Germinal center (tissue), 1 donor: Measurements from ENCODE around the gene C1orf87.
"Not testable (repeated sequence)": the region's sequence is repeated elsewhere in the genome, so short reads cannot be mapped to it uniquely, and the experiment has no call there.

ENCODE experiments used
- DNase-seq: peaks from one replicate; pipeline ENCODE4 v3.0.0; 2012; ENCODE audit warnings: mixed read lengths, low spot score

The C1orf87 gene

DNA sequence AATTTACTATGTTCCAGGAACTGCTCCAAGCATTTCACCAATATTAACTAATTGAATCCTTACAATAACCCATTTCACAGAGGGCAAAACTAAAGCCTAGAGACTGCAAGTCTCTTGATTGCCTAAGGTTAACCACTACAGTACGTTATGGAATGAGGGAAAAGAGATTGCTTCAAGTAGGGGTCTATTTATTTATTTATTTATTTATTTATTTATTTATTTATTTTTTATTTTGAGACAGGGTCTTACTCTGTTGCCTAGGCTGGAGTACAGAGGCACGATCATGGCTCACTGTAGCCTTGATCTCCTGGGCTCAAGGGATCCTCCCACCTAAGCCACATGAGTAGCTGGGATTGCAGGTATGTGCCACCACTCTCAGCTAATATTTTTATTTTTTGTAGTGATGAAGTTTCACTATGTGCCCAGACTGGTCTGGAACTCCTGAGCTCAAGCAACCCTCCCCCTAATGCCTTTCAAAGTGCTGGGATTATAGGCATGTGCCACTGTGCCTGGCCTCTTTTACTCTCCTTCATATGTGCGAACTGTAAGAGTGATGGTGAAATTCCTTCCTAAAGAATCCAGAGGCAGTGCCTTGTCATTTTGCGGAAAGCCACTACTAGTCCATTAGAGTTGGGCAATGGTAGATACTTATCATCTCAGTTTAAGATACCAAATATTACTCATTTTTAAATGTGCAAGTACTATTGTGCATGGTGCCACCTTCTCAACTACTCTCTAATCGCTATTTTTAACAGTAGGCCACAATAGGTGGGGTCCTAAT, 81.3 kb downstream of the C1orf87 start:
- no peak for DNase-seq

DNA sequence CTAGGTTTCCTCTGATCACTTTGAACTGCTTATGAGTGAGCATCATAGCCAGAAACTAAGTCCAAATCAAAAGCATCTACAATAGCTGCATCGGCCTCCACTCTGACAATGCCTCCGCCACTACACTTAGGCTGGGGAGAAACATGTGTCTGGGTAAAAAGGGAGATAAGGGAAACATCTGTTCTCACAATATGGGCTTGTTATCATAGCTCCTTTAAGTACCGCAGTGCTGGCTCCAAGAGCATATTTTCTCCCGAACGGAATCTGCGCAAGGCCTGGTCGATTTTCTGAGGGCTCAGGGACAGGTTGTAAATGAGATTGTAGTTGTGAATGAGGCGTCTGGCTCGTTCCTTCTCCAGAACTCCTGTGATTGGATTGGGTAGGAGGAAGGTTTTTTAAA, 83.1 kb downstream of the C1orf87 start:
- no peak for DNase-seq

DNA sequence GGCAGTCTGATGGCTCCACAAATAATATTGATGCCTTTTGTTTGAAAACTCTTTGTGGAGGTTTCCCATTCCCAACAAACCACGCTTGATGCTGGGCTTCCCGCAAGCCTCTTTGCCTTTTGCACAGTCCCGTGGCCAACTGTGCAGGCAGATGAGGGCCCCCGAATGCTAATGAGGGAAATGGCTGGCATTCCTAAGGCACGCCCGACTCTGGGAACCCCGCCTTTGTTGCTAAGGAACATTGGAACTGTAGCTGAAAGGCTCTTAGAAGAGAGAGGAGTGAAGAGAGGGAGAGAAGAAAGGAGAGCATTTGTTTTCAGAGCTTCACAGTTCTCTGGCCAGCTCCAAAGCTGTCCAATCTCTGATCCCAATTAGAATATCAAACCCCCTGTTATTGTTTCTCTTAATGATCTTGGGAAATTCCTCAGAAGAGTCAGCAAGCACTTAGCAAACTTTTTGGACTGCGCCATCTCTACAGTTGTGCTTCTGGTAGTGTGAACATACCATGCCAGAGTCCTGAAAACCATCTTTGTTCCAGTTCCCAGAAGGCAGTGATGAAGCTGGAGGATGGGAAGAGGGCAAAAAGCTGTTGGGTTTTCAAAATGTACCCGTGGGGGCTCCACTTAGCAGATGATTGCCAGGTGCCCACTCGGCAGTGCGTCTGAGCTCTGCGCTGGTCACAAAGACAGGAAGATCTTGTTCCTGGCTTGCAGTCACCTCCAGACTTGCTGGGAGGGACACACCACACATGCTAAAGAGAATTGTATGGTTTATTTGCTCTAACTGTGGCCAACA, 86.9 kb downstream of the C1orf87 start:
- DNase-seq, result no peak

DNA sequence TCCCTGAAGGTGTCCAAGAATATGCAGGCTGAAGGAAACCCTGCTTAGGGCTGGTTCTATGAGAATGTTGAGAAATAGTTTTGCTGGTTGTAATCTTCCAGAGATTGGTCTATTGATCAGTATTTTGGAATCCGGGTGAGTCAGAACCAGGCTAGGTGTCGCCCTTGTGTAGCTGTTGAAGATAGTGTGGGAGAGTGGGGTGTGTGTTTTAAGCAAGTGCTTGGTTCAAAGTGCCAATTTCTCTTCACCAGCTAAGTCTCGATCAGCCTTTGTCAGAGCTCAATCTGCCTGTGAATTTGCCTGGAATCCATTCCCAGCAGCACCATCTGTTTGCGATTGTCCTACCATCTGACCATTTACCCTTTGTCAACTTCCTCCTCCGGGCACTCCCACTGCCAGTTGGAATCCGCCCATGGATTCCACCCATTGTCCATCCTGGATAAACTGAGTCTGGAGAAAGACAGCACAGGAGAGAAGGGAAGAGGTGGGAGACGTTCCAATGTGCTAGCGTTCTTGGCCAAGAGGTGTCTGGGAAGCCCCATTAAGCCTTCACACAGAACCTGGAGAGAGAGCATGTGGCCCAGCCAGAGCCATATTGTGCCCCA, 87.6 kb downstream of the C1orf87 start:
- DNase-seq, result no peak

DNA sequence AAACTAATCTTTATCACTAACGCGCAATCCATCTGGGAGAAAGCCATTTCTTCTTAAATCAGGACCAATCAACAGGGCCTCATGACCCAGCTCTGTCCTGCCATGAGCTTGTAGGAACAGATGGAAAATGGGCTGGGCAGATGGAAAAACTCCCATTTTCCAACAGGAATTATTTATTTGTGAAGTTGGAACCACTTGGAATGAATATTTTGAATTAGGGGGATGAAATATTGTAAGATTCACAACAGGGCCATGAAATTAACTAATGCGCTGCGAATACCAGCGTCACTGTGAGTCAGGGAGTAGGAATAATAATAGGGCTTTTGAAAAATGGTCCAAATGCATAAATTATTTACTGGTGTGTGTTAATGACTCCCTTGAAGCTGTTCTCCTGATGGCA, 93.9 kb downstream of the C1orf87 start:
- DNase-seq, result no peak

DNA sequence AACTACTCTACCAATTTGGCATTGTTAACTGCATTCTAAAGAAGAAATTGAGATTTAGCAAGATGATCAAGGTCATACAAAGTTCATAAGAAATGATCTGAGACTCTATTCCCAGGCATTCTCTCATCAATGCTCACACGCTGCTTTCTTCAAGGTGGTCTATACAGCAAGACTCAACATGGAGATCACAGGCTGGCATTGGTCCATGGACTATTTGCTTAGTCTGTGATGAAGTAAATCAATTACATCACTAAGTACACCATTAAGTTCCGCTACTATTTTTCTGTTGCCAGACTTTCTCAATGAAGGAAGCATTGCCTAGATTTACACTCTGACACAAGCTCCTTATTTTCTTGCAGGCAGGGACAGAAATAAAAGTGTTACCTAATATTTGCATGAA, 95.1 kb downstream of the C1orf87 start:
- DNase-seq, result no peak

DNA sequence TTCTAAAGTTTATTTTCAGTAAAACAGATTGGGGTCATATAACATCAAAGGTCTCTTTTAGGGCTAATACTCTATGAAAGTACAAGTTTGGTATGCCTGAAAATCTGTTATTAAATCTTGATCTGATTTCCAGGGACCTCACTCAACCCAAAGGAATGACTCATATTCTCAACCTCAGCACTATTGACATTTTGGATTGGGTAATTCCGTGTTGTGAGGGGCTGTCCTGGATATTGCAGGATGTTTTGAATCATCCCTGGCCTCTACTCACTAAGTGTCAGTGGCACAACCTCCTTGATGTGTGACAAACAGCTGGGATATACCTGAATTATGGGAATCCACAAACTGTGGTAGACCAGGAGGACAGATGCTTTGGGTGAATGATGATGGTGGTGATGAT, 95.5 kb downstream of the C1orf87 start:
- DNase-seq, result no peak

DNA sequence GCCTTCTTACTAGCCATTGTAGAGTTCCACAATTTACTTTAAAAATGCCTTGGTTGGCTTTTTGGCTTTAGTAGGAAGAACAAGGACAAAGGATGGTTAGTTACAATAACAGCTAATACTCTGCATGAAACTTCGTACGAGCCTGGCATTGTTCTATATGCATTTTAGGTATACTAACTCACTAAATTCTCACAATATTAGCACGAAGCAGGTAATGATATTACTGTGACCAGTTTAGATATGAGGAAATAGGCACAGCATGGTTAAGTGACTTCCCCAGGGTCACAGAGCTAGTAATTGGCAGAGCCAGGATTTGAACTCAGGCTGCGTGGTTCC, 96.5 kb downstream of the C1orf87 start:
- no peak for DNase-seq

DNA sequence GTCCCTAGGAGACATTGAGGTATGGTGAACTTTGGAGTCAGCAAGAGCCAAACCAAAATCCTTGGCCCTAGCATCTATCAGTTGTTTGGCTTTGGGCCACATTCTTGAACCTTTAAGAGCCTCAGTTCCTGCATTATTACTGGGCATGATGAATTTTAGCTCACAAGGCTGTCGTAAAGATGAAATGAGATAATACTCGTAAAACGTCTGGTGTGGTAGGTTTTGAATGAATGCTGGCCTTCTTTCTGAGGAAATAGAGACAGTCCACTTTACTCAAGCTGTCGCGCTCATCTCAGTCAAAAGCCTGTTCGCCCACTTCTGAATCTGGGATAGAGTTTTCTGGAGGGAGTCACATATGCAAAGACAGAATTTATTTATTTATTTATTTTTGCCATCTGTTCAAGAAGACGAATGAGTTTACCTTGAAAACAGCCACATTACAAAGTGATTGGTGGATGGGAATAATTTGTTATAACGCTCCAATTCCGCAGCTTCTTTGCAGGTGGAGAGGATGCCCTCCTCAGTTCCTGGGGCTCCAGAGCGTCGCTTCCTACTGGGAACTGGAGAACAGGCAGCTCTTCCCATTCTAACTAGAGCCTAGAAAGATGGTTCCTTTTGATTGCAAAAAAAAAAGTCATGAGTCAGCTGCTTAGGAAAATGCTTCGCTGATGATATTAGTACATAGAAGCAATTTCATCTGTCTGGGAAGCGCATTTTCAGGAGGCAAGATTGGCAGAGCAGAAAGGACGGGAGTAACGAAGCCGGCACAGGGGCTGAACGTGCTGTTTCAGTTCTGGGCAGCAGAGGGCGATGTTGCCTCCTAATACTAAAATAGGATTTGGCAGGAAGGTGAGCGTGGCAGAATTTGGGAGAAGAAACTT, 97.1 kb downstream of the C1orf87 start:
- peak; percentile 49 for DNase-seq

DNA sequence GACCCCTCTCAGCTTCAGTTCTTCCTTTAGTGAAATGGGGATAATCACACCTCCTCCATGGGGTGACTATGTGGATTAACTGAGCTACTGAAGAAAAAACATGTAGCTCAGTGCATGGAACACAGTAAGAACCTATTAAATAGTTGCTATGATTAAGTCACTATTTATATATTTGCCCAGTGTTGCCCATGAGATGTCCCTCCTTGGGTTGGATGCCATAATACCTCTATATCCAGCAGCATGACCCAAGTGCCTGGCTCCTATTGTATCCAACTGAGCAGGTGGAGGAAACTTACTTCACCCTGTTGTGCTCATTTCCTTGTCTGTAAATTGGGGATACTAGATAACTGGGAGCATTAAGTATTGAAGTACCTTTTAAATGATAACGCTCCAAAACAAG, 99.9 kb downstream of the C1orf87 start:
- no peak for DNase-seq

DNA sequence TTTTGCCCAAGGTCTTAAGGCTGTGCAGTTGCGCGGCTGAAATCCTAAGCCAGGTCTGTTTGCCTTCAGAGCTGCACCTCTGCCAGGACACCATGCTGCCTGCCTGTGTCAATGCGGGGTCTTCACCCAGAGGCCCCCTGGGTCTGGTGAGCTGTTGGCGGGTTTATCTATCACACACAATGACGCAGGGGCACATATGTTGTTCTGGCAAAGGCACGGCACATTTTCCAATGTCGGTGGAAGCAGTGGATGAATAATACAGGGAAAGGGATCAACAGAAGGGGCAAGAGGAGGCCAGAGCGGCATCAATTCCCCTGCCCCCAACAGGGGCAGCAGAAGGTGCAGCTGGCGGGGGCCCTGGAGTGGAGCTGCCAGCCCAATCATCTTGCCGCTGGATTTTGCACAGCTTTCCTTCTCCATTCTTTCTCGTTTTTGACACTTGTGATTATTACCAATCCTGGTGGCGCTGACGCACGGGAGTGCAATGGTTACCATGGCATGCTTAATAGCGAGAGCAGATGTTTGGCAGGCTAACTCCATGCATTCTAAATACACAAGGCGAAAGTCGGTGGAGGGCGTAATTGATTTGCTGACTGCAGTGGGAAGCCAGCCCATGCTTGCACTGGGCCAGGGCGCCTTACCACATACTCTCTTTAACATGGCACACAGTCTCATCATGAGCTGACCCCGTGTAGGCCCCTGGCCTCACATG, 101.2 kb downstream of the C1orf87 start:
- no peak for DNase-seq

DNA sequence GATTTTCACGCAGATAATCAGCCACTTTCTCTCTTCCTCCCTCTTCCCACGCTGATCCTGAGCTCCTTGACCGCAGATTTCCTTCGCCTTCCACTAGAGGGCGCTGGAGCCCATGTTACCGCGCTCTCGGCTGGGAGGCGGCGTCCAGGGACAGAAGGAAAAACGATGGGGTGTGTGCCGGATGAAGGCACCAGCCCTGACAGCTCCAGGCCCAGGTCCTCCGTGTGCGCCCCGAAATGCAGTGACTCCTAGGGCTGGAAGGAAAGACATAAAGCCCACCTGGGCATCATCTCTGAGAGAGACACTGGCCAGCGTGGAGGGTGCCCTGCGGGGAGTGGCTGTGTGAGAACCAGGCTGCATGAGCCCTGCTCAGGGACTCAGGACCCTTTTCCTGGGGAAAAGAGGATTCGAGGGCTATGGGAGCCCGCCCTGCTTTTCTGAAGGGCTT, 102.1 kb downstream of the C1orf87 start:
- peak; percentile 48 for DNase-seq

DNA sequence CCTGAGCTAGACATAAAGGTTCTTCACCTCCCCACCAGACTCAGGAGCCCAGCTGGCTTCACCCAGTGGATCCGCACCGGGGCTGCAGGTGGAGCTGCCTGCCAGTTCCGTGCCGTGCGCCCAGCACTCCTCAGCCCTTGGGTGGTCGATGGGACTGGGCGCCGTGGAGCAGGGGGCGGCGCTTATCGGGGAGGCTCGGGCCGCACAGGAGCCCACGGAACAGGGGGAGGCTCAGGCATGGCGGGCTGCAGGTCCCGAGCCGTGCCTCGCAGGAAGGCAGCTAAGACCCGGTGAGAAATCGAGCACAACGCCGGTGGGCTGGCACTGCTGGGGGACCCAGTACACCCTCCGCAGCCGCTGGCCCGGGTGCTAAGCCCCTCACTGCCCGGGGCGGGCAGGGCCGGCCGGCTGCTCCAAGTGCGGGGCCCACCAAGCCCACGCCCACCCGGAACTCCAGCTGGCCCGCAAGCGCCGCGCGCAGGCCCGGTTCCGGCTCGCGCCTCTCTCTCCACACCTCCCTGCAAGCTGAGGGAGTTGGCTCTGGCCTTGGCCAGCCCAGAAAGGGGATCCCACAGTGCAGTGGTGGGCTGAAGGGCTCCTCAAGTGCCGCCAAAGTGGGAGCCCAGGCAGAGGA, 103.9 kb downstream of the C1orf87 start:
- not testable (repeated sequence) for DNase-seq

DNA sequence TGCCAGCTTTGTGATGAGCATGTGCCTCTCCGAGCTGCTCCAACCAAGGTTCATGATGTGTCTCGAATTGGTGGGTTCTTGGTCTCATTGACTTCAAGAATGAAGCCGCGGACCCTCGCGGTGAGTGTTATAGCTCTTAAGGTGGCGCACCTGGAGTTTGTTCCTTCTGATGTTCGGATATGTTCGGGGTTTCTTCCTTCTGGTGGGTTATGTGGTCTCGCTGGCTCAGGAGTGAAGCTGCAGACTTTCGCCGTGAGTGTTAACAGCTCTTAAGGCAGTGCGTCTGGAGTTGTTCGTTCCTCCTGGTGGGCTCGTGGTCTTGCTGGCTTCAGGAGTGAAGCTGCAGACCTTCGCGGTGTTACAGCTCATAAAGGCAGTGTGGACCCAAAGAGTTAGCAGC, 104.8 kb downstream of the C1orf87 start:
- not testable (repeated sequence) for DNase-seq

DNA sequence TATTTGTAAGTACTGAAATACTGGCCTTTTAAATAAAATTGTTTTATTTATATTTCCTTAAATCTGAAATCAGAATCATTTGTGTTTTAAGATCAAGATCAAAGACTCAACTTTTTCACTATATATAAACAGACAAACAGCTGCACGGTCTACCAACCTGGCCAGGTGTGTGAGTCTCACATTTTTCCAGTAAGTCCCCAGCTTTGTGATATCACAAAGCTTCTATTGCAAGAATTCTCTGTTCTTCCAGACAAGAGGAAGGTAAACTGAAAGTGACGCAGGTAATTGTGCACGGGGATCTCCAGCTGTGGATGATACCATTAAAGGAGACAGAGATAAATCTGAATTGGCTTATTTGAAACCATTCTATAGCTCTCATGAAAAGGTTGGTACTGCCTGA, 105.8 kb downstream of the C1orf87 start:
- no peak for DNase-seq

DNA sequence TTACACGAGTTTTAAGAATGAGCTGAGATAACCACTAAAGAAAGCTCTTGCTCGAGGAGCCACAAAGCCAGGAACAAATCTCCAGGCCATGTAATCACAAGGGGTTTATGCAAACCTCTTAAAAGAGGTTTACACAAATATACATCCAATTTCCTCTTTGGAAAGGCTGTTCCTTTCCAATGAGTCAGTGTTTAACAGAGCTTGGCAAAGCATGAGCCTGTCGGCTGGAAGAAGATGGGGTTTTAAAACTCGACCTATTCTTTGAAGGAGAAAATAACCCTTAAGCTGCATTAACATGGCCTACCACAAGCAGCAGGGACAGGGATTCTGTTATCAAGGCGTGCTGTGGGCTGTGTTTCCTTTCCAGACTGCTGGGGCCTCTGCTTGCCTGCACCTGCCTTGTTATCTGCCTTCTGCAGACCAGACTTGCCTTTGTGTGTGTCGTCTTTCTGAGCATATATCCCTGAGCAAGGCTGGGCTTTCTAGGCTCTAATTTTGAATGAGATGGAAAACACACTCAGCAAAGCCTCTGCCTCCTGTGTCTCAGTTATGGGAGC, 106.4 kb downstream of the C1orf87 start:
- no peak for DNase-seq

DNA sequence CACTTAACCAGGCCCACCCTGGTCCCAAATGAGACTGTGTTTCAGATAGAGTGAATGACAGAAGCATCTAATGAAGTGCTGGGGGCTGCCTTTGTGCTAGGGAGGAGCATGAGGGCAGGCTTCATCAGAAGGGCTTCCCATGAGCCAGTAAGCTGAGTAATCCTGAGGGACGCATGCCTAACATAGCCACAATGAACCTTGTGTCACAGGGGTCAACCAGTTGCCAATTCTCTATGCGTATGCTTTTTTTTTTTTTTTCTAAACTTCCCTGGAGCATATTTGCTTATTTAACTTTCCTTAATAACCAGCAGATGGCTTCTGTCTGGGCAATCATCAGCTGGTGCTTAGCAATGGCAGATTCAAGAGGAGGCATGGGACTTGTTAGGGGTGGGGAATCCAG, 121.5 kb downstream of the C1orf87 start:
- no peak for DNase-seq

DNA sequence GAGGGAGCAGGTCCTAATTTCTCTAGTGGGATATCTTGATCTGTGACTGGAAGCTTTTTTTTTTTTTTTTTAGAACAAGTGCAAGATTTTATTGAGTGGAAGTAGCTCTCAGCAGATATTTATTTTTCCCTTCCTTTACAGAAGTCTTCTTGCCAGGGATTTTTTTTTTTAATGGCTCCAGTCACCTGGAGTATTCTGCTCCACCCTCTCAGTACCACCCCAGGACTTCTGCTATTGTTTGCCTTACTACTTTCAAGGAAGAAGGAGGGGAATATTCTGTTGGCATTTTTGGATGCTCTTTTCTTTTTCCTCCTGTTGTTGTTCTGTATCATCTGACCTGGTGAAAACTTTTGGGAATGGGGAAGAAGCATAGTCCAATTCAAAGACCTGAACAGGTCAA, 123.9 kb downstream of the C1orf87 start:
- DNase-seq, result no peak

DNA sequence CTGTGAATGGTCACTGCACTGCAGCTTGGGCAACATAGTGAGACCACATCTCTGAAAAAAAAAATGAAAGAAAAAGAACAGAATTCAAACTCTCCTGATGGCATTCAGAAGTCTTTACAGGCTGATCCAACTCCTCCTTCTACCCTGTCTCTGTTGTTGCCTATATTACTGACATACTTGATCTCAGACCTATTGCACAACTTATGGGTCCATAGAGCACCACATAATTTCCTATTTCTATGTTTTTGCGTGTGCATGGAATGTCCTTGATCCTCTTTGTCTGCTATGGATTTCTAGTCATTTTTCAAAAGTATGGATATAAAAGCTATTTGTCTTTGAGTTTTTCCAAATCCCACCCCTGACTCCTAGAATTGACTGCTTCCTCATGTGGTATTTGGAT, 124.6 kb downstream of the C1orf87 start:
- DNase-seq, result no peak

DNA sequence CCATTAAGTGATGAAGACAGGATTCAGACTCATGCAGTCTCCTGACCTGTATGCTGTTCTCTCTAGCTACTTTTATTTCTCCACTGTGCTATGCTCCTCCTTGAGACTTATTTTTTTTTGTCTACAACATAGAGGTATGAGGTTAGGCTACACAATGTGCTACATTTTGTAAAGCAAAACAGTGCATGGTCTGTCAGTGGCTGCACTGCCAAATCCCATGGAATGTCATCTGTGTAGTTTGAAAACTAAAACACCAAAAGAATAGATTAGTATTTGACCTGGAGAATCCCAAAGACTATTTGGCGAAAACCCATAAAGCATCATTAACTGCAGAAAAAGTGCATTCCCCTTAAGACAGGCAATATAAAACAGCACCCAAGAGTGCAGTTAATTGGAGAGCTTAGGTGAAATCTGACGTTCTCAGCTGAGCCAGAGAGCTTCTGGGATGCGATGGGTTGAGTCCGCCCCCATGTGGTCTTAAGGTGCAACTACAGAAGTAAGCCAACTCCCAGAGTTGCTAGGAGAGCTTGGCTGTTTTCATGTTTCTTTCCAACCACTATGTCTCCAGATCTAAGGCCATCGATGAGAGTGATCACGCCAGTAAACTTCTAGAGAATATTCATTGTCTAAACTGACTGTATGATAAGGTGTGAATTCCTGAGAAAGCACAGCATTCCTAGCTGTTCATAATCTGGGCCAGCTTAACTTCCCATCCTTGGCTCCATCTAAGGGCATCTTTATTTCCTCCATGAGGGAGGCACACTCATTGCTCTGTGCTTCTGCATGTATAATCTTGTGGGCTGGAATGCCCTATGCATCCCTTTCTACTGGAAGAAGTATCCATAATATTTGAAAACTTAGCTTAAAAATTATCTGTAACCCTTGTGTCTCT, 126.3 kb downstream of the C1orf87 start:
- DNase-seq, result peak; percentile 49
